Stimulated activated CD4-positive, alpha-beta T cell treated with anti-CD3 and anti-CD28 coated beads, Interleukin-1b, Interleukin-23, amount 100 ng/mL, for 24 hours (primary cell): ENCODE data around the gene PLAAT2.
"Not testable (repeated sequence)": the region's sequence is repeated elsewhere in the genome, so short reads cannot be mapped to it uniquely, and the experiment has no call there.

Experiments used
- DNase-seq, 4 experiments: peaks; one replicate each; pipeline ENCODE4 v3.0.0-alpha.2; 2020; ENCODE audit warnings: low read depth in 4 of 4, low spot score in 1 of 4

The PLAAT2 gene

GRCh38 chr11:63563201-63564055 is at the start of gene PLAAT2:
PLAAT2 (minus strand) TSS chr11:63563379; CDS start chr11:63563324, 55 bp downstream.
- no peak for DNase-seq

- DNase-seq, result no peak
Observed at GRCh38 chr11:63612181-63612580, 49.0 kb upstream of the PLAAT2 start.

GRCh38 chr11:63611395-63611747 is 48.2 kb upstream of the PLAAT2 start:
- no peak for DNase-seq

GRCh38 chr11:63610604-63611394 is 47.6 kb upstream of the PLAAT2 start:
- DNase-seq, result no peak

- DNase-seq, result no peak
Observed at GRCh38 chr11:63609971-63610580, 46.9 kb upstream of the PLAAT2 start.

- DNase-seq, result no peak
Observed at GRCh38 chr11:63609536-63609935, 46.4 kb upstream of the PLAAT2 start.

- DNase-seq, result no peak
Observed at GRCh38 chr11:63608353-63609345, 45.5 kb upstream of the PLAAT2 start.

- no peak for DNase-seq
Observed at GRCh38 chr11:63603180-63603518, 40.0 kb upstream of the PLAAT2 start.

- not testable (repeated sequence) for DNase-seq
Observed at GRCh38 chr11:63602290-63603179, 39.4 kb upstream of the PLAAT2 start.

GRCh38 chr11:63599211-63600122 is 36.3 kb upstream of the PLAAT2 start:
- no peak for DNase-seq

- DNase-seq, result no peak
Observed at GRCh38 chr11:63598556-63598955, 35.4 kb upstream of the PLAAT2 start.

GRCh38 chr11:63595296-63595695 is 32.1 kb upstream of the PLAAT2 start:
- DNase-seq, result no peak

- no peak for DNase-seq
Observed at GRCh38 chr11:63592975-63593395, 29.8 kb upstream of the PLAAT2 start.

GRCh38 chr11:63590024-63590788 is 27.0 kb upstream of the PLAAT2 start:
- DNase-seq, result no peak

GRCh38 chr11:63589000-63589399 is 25.8 kb upstream of the PLAAT2 start:
- no peak for DNase-seq

GRCh38 chr11:63586451-63587166 is 23.4 kb upstream of the PLAAT2 start:
- DNase-seq, result no peak

GRCh38 chr11:63583357-63583677 is 20.1 kb upstream of the PLAAT2 start:
- no peak for DNase-seq
